ENCODE results near the gene HBG1. TPM values are rescaled to one million over a fixed set of nuclear protein-coding genes. Genes with fewer than 3 reads are reported as not detected.

HBG1 gene
- not detected in 2 replicates for total RNA-seq

DNA sequence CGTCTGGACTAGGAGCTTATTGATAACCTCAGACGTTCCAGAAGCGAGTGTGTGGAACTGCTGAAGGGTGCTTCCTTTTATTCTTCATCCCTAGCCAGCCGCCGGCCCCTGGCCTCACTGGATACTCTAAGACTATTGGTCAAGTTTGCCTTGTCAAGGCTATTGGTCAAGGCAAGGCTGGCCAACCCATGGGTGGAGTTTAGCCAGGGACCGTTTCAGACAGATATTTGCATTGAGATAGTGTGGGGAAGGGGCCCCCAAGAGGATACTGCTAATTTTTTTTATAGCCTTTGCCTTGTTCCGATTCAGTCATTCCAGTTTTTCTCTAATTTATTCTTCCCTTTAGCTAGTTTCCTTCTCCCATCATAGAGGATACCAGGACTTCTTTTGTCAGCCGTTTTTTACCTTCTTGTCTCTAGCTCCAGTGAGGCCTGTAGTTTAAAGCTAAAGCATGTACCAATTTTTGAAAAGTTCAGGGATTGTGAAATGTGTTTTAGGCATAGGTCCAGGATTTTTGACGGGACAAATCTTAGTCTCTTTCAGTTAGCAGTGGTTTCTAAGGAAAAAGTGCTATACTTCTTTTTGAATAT lies at the start of gene HBG1:
Gene HBG1, minus strand, starts transcription at position 51 of the 590 bp plus-strand sequence. CDS start 53 bp downstream, outside the sequence.

DNA sequence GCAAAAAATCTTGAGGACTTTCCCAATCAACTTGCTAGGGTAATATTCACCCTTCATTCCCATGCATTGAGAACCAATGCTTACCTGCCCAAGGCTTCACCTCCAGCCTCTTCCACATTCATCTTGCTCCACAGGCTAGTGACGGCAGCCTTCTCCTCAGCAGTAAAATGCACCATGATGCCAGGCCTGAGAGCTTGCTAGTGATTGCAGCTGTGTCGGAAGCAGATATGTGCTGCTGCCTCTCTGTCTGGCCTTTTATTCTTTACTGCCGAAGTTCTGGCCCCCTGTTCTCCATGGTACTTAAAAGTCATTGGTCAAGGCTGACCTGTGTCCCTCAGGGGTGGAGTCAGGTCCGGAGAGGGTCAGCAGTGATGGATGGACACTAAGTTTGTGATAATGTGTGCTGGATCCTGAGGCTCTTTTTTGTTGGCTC lies 20.1 kb upstream of the HBG1 start, which contains the start of gene HBE1:
Gene HBE1, minus strand, starts transcription at position 231 of the 433 bp plus-strand sequence. Its CDS starts 55 bp downstream, at position 176.

DNA sequence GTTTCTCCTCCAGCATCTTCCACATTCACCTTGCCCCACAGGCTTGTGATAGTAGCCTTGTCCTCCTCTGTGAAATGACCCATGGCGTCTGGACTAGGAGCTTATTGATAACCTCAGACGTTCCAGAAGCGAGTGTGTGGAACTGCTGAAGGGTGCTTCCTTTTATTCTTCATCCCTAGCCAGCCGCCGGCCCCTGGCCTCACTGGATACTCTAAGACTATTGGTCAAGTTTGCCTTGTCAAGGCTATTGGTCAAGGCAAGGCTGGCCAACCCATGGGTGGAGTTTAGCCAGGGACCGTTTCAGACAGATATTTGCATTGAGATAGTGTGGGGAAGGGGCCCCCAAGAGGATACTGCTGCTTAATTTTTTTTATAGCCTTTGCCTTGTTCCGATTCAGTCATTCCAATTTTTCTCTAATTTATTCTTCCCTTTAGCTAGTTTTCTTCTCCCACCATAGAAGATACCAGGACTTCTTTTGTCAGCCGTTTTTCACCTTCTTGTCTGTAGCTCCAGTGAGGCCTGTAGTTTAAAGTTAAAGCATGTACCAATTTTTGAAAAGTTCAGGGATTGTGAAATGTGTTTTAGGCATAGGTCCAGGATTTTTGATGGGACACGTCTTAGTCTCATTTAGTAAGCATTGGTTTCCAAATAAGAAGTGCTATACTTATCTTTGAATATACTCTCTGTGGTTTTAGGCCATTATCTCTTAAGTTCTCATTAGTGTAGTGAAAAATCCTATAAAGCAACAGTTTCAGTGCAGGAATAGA lies 5.2 kb upstream of the HBG1 start, which contains the start of gene HBG2:
Gene HBG2, minus strand, starts transcription at position 136 of the 768 bp plus-strand sequence. Its CDS starts 53 bp downstream, at position 83.

DNA sequence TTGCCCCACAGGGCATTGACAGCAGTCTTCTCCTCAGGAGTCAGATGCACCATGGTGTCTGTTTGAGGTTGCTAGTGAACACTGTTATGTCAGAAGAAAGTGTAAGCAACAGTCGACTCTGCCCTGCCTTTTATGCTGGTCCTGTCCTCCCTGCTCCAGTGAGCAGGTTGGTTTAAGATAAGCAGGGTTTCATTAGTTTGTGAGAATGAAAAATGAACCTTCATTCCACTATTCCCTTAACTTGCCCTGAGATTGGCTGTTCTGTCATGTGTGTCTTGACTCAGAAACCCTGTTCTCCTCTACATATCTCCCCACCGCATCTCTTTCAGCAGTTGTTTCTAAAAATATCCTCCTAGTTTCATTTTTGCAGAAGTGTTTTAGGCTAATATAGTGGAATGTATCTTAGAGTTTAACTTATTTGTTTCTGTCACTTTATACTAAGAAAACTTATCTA lies 15.2 kb downstream of the HBG1 start, which contains the start of gene HBD:
Gene HBD, minus strand, starts transcription at position 103 of the 454 bp plus-strand sequence. Its CDS starts 50 bp downstream, at position 53.

DNA sequence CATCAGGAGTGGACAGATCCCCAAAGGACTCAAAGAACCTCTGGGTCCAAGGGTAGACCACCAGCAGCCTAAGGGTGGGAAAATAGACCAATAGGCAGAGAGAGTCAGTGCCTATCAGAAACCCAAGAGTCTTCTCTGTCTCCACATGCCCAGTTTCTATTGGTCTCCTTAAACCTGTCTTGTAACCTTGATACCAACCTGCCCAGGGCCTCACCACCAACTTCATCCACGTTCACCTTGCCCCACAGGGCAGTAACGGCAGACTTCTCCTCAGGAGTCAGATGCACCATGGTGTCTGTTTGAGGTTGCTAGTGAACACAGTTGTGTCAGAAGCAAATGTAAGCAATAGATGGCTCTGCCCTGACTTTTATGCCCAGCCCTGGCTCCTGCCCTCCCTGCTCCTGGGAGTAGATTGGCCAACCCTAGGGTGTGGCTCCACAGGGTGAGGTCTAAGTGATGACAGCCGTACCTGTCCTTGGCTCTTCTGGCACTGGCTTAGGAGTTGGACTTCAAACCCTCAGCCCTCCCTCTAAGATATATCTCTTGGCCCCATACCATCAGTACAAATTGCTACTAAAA lies 22.8 kb downstream of the HBG1 start, which contains the start of gene HBB:
Gene HBB, minus strand, starts transcription at position 340 of the 579 bp plus-strand sequence. Its CDS starts 50 bp downstream, at position 290.

DNA sequence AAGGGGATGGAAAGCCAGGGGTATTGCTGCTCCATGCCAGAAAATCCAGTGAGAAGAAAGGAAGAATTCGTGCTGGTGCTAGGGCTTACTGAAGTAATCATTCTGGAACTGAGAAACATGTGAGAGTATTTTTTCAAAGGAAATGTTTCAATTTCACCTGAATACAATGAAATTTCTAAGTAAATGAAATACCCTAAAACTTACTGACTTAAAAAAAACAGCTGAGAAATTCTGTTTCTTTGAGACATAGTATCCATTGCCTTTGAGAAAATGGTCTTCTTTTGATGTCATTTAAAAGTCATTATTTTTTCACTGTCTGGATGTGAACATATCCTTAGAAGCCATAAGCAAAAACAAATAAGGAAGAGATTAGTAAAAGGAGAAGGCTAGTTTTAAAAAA lies 49.1 kb downstream of the HBG1 start, which contains the start of gene OR51V1:
Gene OR51V1, minus strand, starts transcription at position 101 of the 400 bp plus-strand sequence. Its CDS starts 0 bp downstream, at position 101.

Other genes starting within 250 kb of the HBG1 start
- gene OR52J3, start 203.3 kb downstream of the HBG1 start, total RNA-seq = not detected in 2 replicates
- gene OR52E2, start 190.2 kb downstream of the HBG1 start, total RNA-seq = not detected in 2 replicates
- gene OR52E1, start 180.3 kb downstream of the HBG1 start, total RNA-seq = not detected in 2 replicates
- not detected in 2 replicates for gene OR52A5, start 111.5 kb downstream of the HBG1 start, total RNA-seq
- gene OR52A1, start 95.1 kb downstream of the HBG1 start, total RNA-seq = not detected in 2 replicates
- not detected in 2 replicates for gene OR51V1, start 49.2 kb downstream of the HBG1 start, total RNA-seq
- not detected in 2 replicates for gene HBB, start 22.8 kb downstream of the HBG1 start, total RNA-seq
- not detected in 2 replicates for gene HBD, start 15.4 kb downstream of the HBG1 start, total RNA-seq
- not detected in 2 replicates for gene HBG2, start 4.9 kb upstream of the HBG1 start, total RNA-seq
- not detected in 2 replicates for gene HBE1, start 20.1 kb upstream of the HBG1 start, total RNA-seq
- not detected in 2 replicates for gene OR51B4, start 52.1 kb upstream of the HBG1 start, total RNA-seq
- not detected in 2 replicates for gene OR51B2, start 74.4 kb upstream of the HBG1 start, total RNA-seq
- gene OR51B5, start 93.7 kb upstream of the HBG1 start, total RNA-seq = not detected in 2 replicates
- not detected in 2 replicates for gene OR51B6, start 101.7 kb upstream of the HBG1 start, total RNA-seq
- not detected in 2 replicates for gene OR51M1, start 134.0 kb upstream of the HBG1 start, total RNA-seq
- not detected in 2 replicates for gene OR51Q1, start 172.3 kb upstream of the HBG1 start, total RNA-seq
- gene OR51I1, start 191.7 kb upstream of the HBG1 start, total RNA-seq = not detected in 2 replicates
- not detected in 2 replicates for gene OR51I2, start 199.5 kb upstream of the HBG1 start, total RNA-seq
- gene OR52D1, start 238.8 kb upstream of the HBG1 start, total RNA-seq = not detected in 2 replicates